Heart left ventricle (tissue), 16 donors: ENCODE results near the gene DAB1. TPM values are rescaled to one million over a fixed set of nuclear protein-coding genes. Genes with fewer than 3 reads are reported as not detected.

Source experiments
- ATAC-seq, 4 donors: fragments of 200-7000 bp; cut with Tn5 transposase; one replicate each; pipeline ENCODE4 v1.9.1; 2020 to 2022; ENCODE audit warnings: moderate library complexity in 4 of 4, mild to moderate bottlenecking in 3 of 4, moderate number of reproducible peaks in 1 of 4
- DNase-seq, 5 donors: peaks; one replicate each; pipeline ENCODE4 v3.0.0-alpha.2; 2020
- H3K27ac ChIP-seq, 12 donors: fragments of 200-600 bp; sonication (generic) in 4 of 12; one replicate each; pipeline versions ENCODE4 v1.5.0 to v1.8.0; 2016 to 2022; ENCODE audit warnings: mild to moderate bottlenecking in 2 of 12
- H3K27me3 ChIP-seq, 9 donors: fragments of 200-600 bp; sonication (generic) in 2 of 9; one replicate each; pipeline versions ENCODE4 v1.5.1 to v1.8.0; 2016 to 2022; ENCODE audit warnings: mild to moderate bottlenecking in 3 of 9
- H3K36me3 ChIP-seq, 9 donors: fragments of 200-600 bp; sonication (generic) in 2 of 9; one replicate each; pipeline versions ENCODE4 v1.5.0 to v1.8.0; 2018 to 2022; ENCODE audit warnings: mild to moderate bottlenecking in 2 of 9
- H3K4me1 ChIP-seq, 12 donors: fragments of 200-600 bp; sonication (generic) in 4 of 12; one replicate each; pipeline versions ENCODE4 v1.5.0 to v1.8.0; 2016 to 2022; ENCODE audit warnings: mild to moderate bottlenecking in 3 of 12
- H3K4me3 ChIP-seq, 12 donors: fragments of 200-600 bp; sonication (generic) in 4 of 12; one replicate each; pipeline versions ENCODE4 v1.5.0 to v1.8.0; 2017 to 2022; ENCODE audit warnings: mild to moderate bottlenecking in 9 of 12, moderate library complexity in 4 of 12
- H3K9me3 ChIP-seq, 12 donors: fragments of 200-600 bp; sonication (generic) in 4 of 12; one replicate each; pipeline versions ENCODE4 v1.5.0 to v1.8.0; 2016 to 2022; ENCODE audit warnings: mild to moderate bottlenecking in 1 of 12
- POLR2A ChIP-seq, 2 donors: fragments of 450-650 bp; IDR thresholded peaks; one replicate each; pipeline ENCODE4 v1.6.1; 2017; ENCODE audit warnings: antibody characterized with exemption in 2 of 2, mild to moderate bottlenecking in 2 of 2, moderate library complexity in 2 of 2
- WGBS, 4 donors: extraction: QIAGEN DNeasy Blood & Tissue Kit in 2 of 4; methylation state at CpG; one replicate each; pipeline versions ENCODE4 v1.1.5 to v1.1.7; 2013 to 2018; 5-methylcytosine and 5-hydroxymethylcytosine counted together
- intact Hi-C, 10 donors: fragments of 100-400 bp; cut with DNase I; formaldehyde crosslinking; loops; one replicate each; pipeline versions ENCODE4 v1.11.1 to v1.14.2; 2022
- polyA plus RNA-seq, 2 donors: library from polyadenylated mRNA; stranded (reverse); fragments of 200-250 nt; gene quantifications; one replicate each; pipeline ENCODE4 v1.2.3, GENCODE V29; 2013
- total RNA-seq, 9 donors: library from RNA; depleted of rRNA in 2 of 9; stranded (reverse); fragments of >200 nt in 2 of 9; fragmentation: NEBNext Ultra II Directional in 3 of 9; extraction: Animal tissue kit (Norgen Biotek cat#: 25700) in 3 of 9; gene quantifications; one replicate each; pipeline versions ENCODE4 v1.1.0 to v1.2.4, GENCODE V29; 2016 to 2023
- TF ChIP-seq, protein P1 (sequence below), 12 donors: fragments of 200-600 bp; sonication (generic) in 4 of 12; IDR thresholded peaks; one replicate each; pipeline versions ENCODE4 v1.5.0 to v1.8.0; 2018 to 2022; ENCODE audit warnings: antibody characterized with exemption in 12 of 12, mild to moderate bottlenecking in 5 of 12
- donor health status: ischemic (EF 13 %, LVEDD 7.1; RV severe dilation, severe dysfunction).
- donor health status: healthy with polysubstance abuse.
- donor health status: DM: no; HTN: yes; CAD: no.
- donor health status: DM: no; HTN: no; CAD: no.
- donor health status: ischemic (EF 25% LVEDD 6.9; RV normal size, moderate dysfunction).
- donor health status: ischemic (EF 25% LVEDD 5.7; RV mildly dilated, moderate dysfunction).
- donor health status: healthy.
- donor health status: DM: yes; HTN: yes; CAD: no.
- donor health status: ischemic (EF 35%, LVEDD 5.7; RV mildly dilated, moderate dysfunction).
- donor health status: nonischemic (EF 11% LVEDD 7.7; RV severe dilation, severe dysfunction).
- donor health status: DM: yes; HTN: yes; CAD: no.
- donor health status: PGD.
- donor health status: ischemic (EF 29% LVEDD 5.4; RV normal size, mild dysfunction).
- donor health status: nonischemic (EF 23%, LVEDD 6.1; RV moderate dilation, normal function).

DAB1 gene
- total and polyA plus RNA-seq, 11 donors, result 0.26 to 28.8 (median 5.2) TPM

GRCh38 chr1:57015071-57015470, 408.8 kb downstream of the DAB1 start:
- Histone ChIP-seq H3K9me3 (no peaks in the 10 kb centered on the region), H3K27me3 (no peaks in the 10 kb centered on the region), H3K4me3 (no peak overlapping the region), H3K27ac (no peak overlapping the region), H3K4me1 (peaks cover 0 to 21% (median 1%) of the 10 kb centered on the region in 12 donors), H3K36me3 (no peaks in the 10 kb centered on the region)
- no peak for DNase-seq
- TF ChIP-seq, protein P1, sequence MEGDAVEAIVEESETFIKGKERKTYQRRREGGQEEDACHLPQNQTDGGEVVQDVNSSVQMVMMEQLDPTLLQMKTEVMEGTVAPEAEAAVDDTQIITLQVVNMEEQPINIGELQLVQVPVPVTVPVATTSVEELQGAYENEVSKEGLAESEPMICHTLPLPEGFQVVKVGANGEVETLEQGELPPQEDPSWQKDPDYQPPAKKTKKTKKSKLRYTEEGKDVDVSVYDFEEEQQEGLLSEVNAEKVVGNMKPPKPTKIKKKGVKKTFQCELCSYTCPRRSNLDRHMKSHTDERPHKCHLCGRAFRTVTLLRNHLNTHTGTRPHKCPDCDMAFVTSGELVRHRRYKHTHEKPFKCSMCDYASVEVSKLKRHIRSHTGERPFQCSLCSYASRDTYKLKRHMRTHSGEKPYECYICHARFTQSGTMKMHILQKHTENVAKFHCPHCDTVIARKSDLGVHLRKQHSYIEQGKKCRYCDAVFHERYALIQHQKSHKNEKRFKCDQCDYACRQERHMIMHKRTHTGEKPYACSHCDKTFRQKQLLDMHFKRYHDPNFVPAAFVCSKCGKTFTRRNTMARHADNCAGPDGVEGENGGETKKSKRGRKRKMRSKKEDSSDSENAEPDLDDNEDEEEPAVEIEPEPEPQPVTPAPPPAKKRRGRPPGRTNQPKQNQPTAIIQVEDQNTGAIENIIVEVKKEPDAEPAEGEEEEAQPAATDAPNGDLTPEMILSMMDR (IDR thresholded peaks at IDR 0.05), result no peak
- TF ChIP-seq POLR2A (IDR thresholded peaks at IDR 0.05), result no peak
- intact Hi-C loops, result no loop called here
- WGBS, 4 donors, result 86 to 96% (median 94%) methylated on average over 12 to 15 of the region's 15 CpGs
- ATAC-seq, result no peak

DNA sequence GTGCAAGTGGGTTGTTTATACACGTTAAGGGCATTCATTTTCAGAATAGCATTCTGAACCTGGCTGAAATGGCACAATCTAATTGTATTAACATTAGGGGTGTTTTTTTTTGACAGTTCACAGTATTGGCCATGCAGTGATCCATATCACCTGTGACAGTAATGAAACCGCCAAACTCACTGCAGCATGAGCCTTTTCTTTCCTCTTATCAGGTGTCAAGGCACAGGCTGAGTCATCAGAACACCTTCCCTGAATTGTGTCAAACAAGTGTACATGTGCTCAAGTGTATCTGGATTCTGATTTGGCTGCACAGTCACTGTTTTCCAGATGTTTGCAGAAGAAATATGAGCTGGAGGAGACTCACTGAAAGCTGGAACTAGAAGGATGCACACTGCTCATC, 410.3 kb downstream of the DAB1 start:
- Histone ChIP-seq H3K4me3 (no peak overlapping the region), H3K27ac (no peak overlapping the region), H3K9me3 (no peaks in the 10 kb centered on the region), H3K36me3 (no peaks in the 10 kb centered on the region), H3K4me1 (peaks cover 0 to 23% (median 1%) of the 10 kb centered on the region in 12 donors), H3K27me3 (no peaks in the 10 kb centered on the region)
- TF ChIP-seq, protein P1 (IDR thresholded peaks at IDR 0.05), result no peak
- no peak for TF ChIP-seq POLR2A (IDR thresholded peaks at IDR 0.05)
- 44 to 50% (median 48%) methylated on average over 2 of the region's 2 CpGs for WGBS, 4 donors
- no peak for DNase-seq
- peak in 3 of 4 donors; percentile 36 to 45 (median 43) for ATAC-seq
- intact Hi-C loops, result no loop called here

DNA sequence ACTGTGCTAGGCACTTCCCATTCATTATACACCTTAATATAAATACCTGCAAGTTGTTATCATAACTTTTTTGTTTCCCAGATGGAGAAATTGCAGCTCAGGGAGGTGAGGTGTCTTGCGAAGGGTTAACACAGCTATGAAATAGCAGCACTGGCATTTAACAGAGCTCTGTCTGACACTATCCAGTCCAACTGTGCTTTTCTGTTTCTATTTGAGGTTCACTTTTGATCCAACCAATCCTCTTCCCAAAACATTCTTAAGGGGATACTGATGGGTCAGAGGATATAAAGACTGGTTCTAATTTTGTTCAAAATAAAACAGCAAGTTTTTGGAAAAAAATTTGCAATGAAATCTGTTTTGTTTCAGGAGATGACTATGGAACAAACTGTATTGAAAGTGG, 411.5 kb downstream of the DAB1 start:
- Histone ChIP-seq H3K4me1 (peaks cover 0 to 33% (median 6%) of the 10 kb centered on the region in 12 donors), H3K27ac (peak overlapping the region in 1 of 12 donors; percentile 30), H3K4me3 (no peak overlapping the region), H3K27me3 (no peaks in the 10 kb centered on the region), H3K36me3 (no peaks in the 10 kb centered on the region), H3K9me3 (no peaks in the 10 kb centered on the region)
- 56 to 71% (median 63%) methylated on average over 1 of the region's 1 CpG for WGBS, 4 donors
- DNase-seq (no peak), ATAC-seq (peak; percentile 66 to 86 (median 79))
- intact Hi-C loops, result no loop called here
- TF ChIP-seq, protein P1 (IDR thresholded peaks at IDR 0.05), result no peak
- TF ChIP-seq POLR2A (IDR thresholded peaks at IDR 0.05), result no peak

DNA sequence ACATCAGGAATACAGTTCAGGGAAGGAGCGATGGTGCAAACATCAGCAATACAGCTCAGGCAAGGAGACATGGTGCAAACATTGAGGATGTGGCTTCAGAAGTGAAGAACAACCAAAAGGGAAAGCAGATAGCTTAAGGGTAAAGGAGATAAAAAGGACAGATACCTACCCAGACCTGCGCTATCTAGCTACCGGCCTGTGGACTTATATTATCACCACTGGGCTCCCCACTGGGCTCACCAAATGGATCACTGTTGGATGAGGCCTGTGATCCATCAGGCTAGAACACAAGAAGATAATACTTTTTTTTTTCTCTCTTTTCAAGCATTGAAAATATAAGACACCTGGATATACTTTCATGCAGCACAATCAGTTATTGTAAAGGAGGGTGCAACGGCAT, 413.3 kb downstream of the DAB1 start:
- 86 to 89% (median 89%) methylated on average over 4 of the region's 4 CpGs for WGBS, 4 donors
- intact Hi-C loops, result no loop called here
- Histone ChIP-seq H3K4me3 (no peak overlapping the region), H3K27ac (no peak overlapping the region), H3K36me3 (no peaks in the 10 kb centered on the region), H3K9me3 (no peaks in the 10 kb centered on the region), H3K4me1 (peaks cover 0 to 33% (median 6%) of the 10 kb centered on the region in 12 donors), H3K27me3 (no peaks in the 10 kb centered on the region)
- no peak for ATAC-seq
- TF ChIP-seq, protein P1 (IDR thresholded peaks at IDR 0.05), result no peak
- no peak for TF ChIP-seq POLR2A (IDR thresholded peaks at IDR 0.05)
- no peak for DNase-seq
